Measurements from ENCODE around the gene ENTHD1. TPM values are rescaled to one million over a fixed set of nuclear protein-coding genes. Genes with fewer than 3 reads are reported as not detected.

ENTHD1 gene
- total RNA-seq, 4 donors from 2014 or later: 0.14 TPM; not detected in 3

DNA sequence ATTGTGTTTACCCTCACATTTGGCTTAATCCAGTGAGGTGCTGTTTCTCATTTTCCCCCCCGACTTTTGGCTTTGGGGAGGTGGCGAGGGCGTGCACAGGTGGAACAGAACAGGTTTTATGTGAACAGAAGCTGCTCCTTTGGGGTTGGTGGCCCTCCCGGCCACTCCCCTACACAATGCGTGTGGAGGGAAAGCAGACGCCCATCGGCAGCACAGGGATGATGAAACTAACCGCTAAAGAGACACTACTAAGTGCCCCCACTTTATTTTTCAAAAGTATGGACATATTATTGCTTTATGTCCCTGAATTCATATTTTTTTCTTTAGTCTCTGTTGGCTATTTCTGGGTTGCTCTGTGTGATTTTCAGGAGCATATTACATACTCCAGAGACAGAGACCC is 160.9 kb downstream of the ENTHD1 start:
- no peaks in the 10 kb centered on the region for H3K36me3 ChIP-seq
- DNase-seq: no peak
- H3K4me3 ChIP-seq: no peak overlapping the region
- H3K4me1 ChIP-seq: no peaks in the 10 kb centered on the region
- TF ChIP-seq, protein P1, sequence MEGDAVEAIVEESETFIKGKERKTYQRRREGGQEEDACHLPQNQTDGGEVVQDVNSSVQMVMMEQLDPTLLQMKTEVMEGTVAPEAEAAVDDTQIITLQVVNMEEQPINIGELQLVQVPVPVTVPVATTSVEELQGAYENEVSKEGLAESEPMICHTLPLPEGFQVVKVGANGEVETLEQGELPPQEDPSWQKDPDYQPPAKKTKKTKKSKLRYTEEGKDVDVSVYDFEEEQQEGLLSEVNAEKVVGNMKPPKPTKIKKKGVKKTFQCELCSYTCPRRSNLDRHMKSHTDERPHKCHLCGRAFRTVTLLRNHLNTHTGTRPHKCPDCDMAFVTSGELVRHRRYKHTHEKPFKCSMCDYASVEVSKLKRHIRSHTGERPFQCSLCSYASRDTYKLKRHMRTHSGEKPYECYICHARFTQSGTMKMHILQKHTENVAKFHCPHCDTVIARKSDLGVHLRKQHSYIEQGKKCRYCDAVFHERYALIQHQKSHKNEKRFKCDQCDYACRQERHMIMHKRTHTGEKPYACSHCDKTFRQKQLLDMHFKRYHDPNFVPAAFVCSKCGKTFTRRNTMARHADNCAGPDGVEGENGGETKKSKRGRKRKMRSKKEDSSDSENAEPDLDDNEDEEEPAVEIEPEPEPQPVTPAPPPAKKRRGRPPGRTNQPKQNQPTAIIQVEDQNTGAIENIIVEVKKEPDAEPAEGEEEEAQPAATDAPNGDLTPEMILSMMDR (IDR thresholded peaks at IDR 0.05): no peak
- intact Hi-C loops (cut with DNase I; ENCODE audit: low total_unique reads): no loop called here
- no peaks in the 10 kb centered on the region for H3K27me3 ChIP-seq
- no peak overlapping the region for H3K27ac ChIP-seq
- no peaks in the 10 kb centered on the region for H3K9me3 ChIP-seq

DNA sequence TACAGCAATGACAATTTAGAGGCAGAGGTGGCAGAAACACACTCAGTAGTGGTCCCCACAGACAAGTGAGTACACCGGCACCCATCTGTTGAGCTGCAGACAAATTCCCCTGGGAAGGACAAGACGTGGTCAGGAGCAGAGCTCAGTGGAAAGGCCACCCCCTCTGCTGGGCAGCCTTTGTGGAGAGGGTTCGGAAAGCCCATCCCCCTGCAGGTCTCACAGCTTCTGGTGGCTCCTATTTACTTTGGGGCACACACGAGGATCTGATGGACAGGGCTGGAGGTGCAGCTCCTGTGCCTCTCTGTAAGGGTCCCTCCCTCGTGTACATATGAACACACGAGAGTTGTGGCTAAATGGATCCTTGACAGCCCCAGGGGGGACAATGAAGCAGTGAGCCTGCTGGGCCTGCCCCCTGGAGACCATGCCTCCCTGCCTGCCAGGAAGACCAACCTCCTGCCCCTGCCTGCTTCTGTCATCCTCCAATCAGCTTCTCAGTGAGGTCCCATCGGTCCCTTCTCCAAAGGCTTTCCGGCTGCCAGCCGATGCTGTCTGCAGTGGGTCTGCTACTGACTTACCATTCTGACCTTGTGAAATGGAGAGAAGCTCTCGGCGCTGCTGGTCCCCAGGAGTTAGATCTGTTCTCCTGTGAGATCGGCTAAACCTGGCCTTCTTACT is 161.5 kb downstream of the ENTHD1 start:
- H3K4me3 ChIP-seq: no peak overlapping the region
- no peak for TF ChIP-seq POLR2A (IDR thresholded peaks at IDR 0.05)
- TF ChIP-seq, protein P1 (IDR thresholded peaks at IDR 0.05): no peak
- no peaks in the 10 kb centered on the region for H3K27me3 ChIP-seq
- H3K9me3 ChIP-seq: no peaks in the 10 kb centered on the region
- H3K27ac ChIP-seq: no peak overlapping the region
- no peaks in the 10 kb centered on the region for H3K36me3 ChIP-seq
- DNase-seq: no peak
- H3K4me1 ChIP-seq: no peaks in the 10 kb centered on the region
- intact Hi-C loops (cut with DNase I; ENCODE audit: low total_unique reads): no loop called here

DNA sequence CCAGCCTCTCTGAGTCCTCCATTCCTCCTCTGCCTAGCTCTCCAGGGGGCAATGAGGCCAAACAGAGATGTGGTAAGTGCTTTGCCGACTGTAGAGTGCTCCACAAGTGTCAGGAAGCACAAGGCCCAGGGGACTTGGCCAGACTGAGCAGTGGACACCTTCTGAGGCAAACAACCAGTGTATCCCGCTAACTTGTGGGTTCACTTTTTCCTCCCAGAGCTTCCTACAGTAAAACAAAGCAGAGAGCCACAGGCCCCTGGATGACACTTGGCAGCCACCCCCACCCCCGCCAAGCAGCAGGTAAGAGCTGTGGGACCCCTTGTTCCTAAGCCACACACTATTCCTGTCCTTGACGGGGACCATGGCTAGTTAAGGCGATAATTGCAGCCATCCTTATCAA is 162.1 kb downstream of the ENTHD1 start:
- H3K4me1 ChIP-seq: no peaks in the 10 kb centered on the region
- H3K4me3 ChIP-seq: no peak overlapping the region
- H3K9me3 ChIP-seq: no peaks in the 10 kb centered on the region
- no peak for DNase-seq
- TF ChIP-seq, protein P1 (IDR thresholded peaks at IDR 0.05): no peak
- no peak for TF ChIP-seq POLR2A (IDR thresholded peaks at IDR 0.05)
- H3K27me3 ChIP-seq: no peaks in the 10 kb centered on the region
- intact Hi-C loops (cut with DNase I; ENCODE audit: low total_unique reads): no loop called here
- no peaks in the 10 kb centered on the region for H3K36me3 ChIP-seq
- H3K27ac ChIP-seq: no peak overlapping the region

DNA sequence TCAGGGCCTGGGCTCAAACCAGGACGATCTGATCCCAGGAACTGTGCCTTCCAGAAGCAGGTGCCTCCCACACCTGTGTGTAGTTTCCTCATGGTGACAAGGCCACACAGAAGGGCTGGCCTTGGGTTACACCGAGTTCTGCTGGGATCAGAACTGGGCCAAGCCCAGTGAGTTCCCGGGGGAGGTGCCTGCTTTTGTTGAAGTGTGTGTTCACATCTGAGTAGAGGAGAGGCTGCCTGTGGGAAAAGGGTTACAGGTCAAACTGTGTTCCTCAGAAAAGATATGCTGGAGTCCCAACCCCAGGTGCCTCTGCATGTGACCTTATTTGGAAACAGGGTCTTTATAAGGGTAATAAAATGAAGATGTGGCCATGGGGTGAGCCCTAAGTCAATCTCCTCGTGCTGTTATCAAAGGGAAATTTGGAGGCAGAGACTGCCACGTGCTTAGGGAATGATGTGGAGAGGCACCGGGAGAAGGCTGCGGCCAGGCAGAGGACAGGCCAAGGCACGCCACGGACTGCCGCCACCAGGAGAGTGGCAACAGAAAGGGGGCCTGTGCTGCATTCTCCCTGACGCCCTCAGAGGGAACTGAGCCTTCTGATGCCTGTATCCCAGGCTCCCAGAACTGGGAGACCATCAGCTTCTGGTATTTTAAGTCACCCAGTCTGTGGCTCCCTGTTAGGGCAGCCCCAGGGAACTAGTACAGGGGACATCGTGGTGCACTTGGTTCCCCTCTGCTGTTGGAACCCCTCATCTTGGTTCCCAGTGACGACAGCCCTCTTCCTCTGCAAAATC is 164.2 kb downstream of the ENTHD1 start:
- no peak for TF ChIP-seq POLR2A (IDR thresholded peaks at IDR 0.05)
- TF ChIP-seq, protein P1 (IDR thresholded peaks at IDR 0.05): no peak
- H3K36me3 ChIP-seq: no peaks in the 10 kb centered on the region
- intact Hi-C loops (cut with DNase I; ENCODE audit: low total_unique reads): no loop called here
- H3K4me3 ChIP-seq: no peak overlapping the region
- no peak overlapping the region for H3K27ac ChIP-seq
- no peaks in the 10 kb centered on the region for H3K4me1 ChIP-seq
- no peak for DNase-seq
- no peaks in the 10 kb centered on the region for H3K27me3 ChIP-seq
- no peaks in the 10 kb centered on the region for H3K9me3 ChIP-seq

DNA sequence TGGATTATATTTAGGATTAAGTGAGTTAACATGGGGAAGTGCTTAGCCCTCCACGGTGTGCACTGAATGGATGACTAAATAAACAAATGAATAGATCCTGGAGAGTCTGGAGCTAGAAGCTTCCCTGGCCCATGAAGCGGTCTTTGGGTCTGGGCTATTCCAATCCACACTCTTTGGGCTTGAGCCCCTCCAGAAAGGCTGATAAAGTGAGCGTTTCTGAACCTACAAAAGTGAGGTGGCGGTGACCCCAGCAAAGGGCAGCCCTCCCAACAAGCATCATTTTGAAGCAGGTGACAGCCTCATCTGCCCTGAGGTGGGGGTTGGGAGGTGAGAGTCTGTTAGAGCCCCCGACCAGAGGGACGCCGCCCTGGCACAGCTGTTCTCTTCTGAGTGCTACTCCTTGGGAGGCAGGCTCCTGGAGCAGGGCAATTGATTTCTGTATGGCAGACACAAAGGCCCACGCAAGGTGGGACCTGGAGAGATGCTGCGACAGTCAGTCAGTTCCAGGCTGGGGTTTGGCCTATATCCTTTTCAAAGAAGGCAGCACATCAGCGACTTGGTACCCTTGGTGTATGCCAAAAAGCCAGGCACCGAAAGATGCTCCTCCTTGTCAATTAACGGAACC is 165.2 kb downstream of the ENTHD1 start:
- TF ChIP-seq, protein P1 (IDR thresholded peaks at IDR 0.05): no peak
- TF ChIP-seq POLR2A (IDR thresholded peaks at IDR 0.05): no peak
- no peaks in the 10 kb centered on the region for H3K36me3 ChIP-seq
- no peak overlapping the region for H3K4me3 ChIP-seq
- no peaks in the 10 kb centered on the region for H3K27me3 ChIP-seq
- H3K4me1 ChIP-seq: no peaks in the 10 kb centered on the region
- no peaks in the 10 kb centered on the region for H3K9me3 ChIP-seq
- no peak overlapping the region for H3K27ac ChIP-seq
- no peak for DNase-seq
- intact Hi-C loops (cut with DNase I; ENCODE audit: low total_unique reads): no loop called here

Data from uterus (tissue), 4 donors.